ENCODE results near the gene NACC2. TPM values are rescaled to one million over a fixed set of nuclear protein-coding genes. Genes with fewer than 3 reads are reported as not detected.
A peak's percentile ranks its signal among the peaks of the same experiment; 100 is the strongest.

The NACC2 gene
- polyA plus RNA-seq, 3 donors: 5.3 to 15.5 (median 9.1) TPM

GRCh38 chr9:136100700-136101614 lies 5.9 kb upstream of the NACC2 start:
- H3K27ac ChIP-seq (ENCODE audit: low read depth, low read length): no peak overlapping the region
- 61 to 73% (median 71%) methylated on average over 24 to 26 of the region's 30 CpGs for WGBS, 3 donors

GRCh38 chr9:136099542-136099941 lies 4.5 kb upstream of the NACC2 start:
- no peak overlapping the region for H3K27ac ChIP-seq (ENCODE audit: low read depth, low read length)
- 67 to 83% (median 80%) methylated on average over 12 to 25 of the region's 25 CpGs for WGBS, 3 donors

- no peak overlapping the region for H3K27ac ChIP-seq (ENCODE audit: low read depth, low read length)
- WGBS, 3 donors: 21 to 53% (median 26%) methylated on average over 14 of the region's 14 CpGs
Observed at GRCh38 chr9:136098844-136099243, 3.8 kb upstream of the NACC2 start.

- H3K27ac ChIP-seq (ENCODE audit: low read depth, low read length): no peak overlapping the region
- WGBS, 3 donors: 82 to 85% (median 85%) methylated on average over 9 to 11 of the region's 11 CpGs
Observed at GRCh38 chr9:136098210-136098609, 3.1 kb upstream of the NACC2 start.

GRCh38 chr9:136096505-136097001 lies 1.5 kb upstream of the NACC2 start:
- 78 to 83% (median 83%) methylated on average over 5 of the region's 5 CpGs for WGBS, 3 donors
- H3K27ac ChIP-seq (ENCODE audit: low read depth, low read length): no peak overlapping the region

- H3K27ac ChIP-seq (ENCODE audit: low read depth, low read length): peak overlapping the region; percentile 29
- 1 to 6% (median 3%) methylated on average over 48 to 74 of the region's 74 CpGs for WGBS, 3 donors
Observed at GRCh38 chr9:136093995-136094881, 851 bp downstream of the NACC2 start.

GRCh38 chr9:136093346-136093986 lies 1.6 kb downstream of the NACC2 start:
- H3K27ac ChIP-seq (ENCODE audit: low read depth, low read length): peak overlapping the region; percentile 51
- WGBS, 3 donors: 39 to 50% (median 40%) methylated on average over 16 of the region's 16 CpGs

GRCh38 chr9:136092741-136093140 lies 2.3 kb downstream of the NACC2 start:
- H3K27ac ChIP-seq (ENCODE audit: low read depth, low read length): no peak overlapping the region
- WGBS, 3 donors: 80 to 83% (median 83%) methylated on average over 9 of the region's 9 CpGs

GRCh38 chr9:136092353-136092650 lies 2.8 kb downstream of the NACC2 start:
- no peak overlapping the region for H3K27ac ChIP-seq (ENCODE audit: low read depth, low read length)
- WGBS, 3 donors: 86 to 90% (median 89%) methylated on average over 10 of the region's 10 CpGs

GRCh38 chr9:136091582-136092352 lies 3.3 kb downstream of the NACC2 start:
- WGBS, 3 donors: 84 to 88% (median 84%) methylated on average over 20 of the region's 20 CpGs
- H3K27ac ChIP-seq (ENCODE audit: low read depth, low read length): no peak overlapping the region

- no peak overlapping the region for H3K27ac ChIP-seq (ENCODE audit: low read depth, low read length)
- 69 to 76% (median 75%) methylated on average over 22 of the region's 22 CpGs for WGBS, 3 donors
Observed at GRCh38 chr9:136090768-136091581, 4.1 kb downstream of the NACC2 start.

- no peak overlapping the region for H3K27ac ChIP-seq (ENCODE audit: low read depth, low read length)
- WGBS, 3 donors: 61 to 88% (median 69%) methylated on average over 8 to 9 of the region's 9 CpGs
Observed at GRCh38 chr9:136090056-136090735, 4.9 kb downstream of the NACC2 start.

- 12 to 29% (median 15%) methylated on average over 3 of the region's 3 CpGs for WGBS, 3 donors
Observed at GRCh38 chr9:136089697-136090045, 5.4 kb downstream of the NACC2 start.

GRCh38 chr9:136088939-136089696 lies 6.0 kb downstream of the NACC2 start:
- no peak overlapping the region for H3K27ac ChIP-seq (ENCODE audit: low read depth, low read length)

More at GRCh38 chr9:136089697-136090045, 5.4 kb downstream of the NACC2 start:
- H3K27ac ChIP-seq (ENCODE audit: low read depth, low read length): no peak overlapping the region

GRCh38 chr9:136088481-136088938 lies 6.6 kb downstream of the NACC2 start:
- H3K27ac ChIP-seq (ENCODE audit: low read depth, low read length): no peak overlapping the region
- WGBS, 3 donors: 64 to 83% (median 66%) methylated on average over 15 of the region's 15 CpGs

More at GRCh38 chr9:136088939-136089696, 6.0 kb downstream of the NACC2 start:
- WGBS, 3 donors: 42 to 62% (median 48%) methylated on average over 20 to 22 of the region's 22 CpGs

Data from adipose tissue (tissue), 3 donors.